Sigmoid colon (tissue), 7 donors: ENCODE measurements around the gene SUSD4. TPM values are rescaled to one million over a fixed set of nuclear protein-coding genes. Genes with fewer than 3 reads are reported as not detected.

Source experiments
- DNase-seq: peaks from one replicate; pipeline ENCODE4 v3.0.0-alpha.2; 2019
- H3K27ac ChIP-seq, 4 donors: fragments of 200-600 bp; sonication (generic); one replicate each; pipeline ENCODE4 v1.5.1; 2016 to 2019; ENCODE audit warnings: mild to moderate bottlenecking in 1 of 4
- H3K27me3 ChIP-seq, 3 donors: fragments of 200-600 bp; sonication (generic); one replicate each; pipeline ENCODE4 v1.5.1; 2019; ENCODE audit warnings: mild to moderate bottlenecking in 1 of 3
- H3K36me3 ChIP-seq, 4 donors: fragments of 200-600 bp; sonication (generic); one replicate each; pipeline ENCODE4 v1.5.1; 2016 to 2019
- H3K4me1 ChIP-seq, 4 donors: fragments of 200-600 bp; sonication (generic); one replicate each; pipeline ENCODE4 v1.5.1; 2017 to 2019
- H3K4me3 ChIP-seq, 4 donors: fragments of 200-600 bp; sonication (generic); one replicate each; pipeline ENCODE4 v1.5.1; 2017 to 2019; ENCODE audit warnings: mild to moderate bottlenecking in 2 of 4, moderate library complexity in 1 of 4
- H3K9me3 ChIP-seq, 4 donors: fragments of 200-600 bp in 3 of 4; sonication (generic) in 3 of 4; one replicate each; pipeline versions ENCODE4 v1.5.1 to v1.6.1; 2013 to 2019
- EP300 ChIP-seq, 4 donors: sonication (generic); formaldehyde crosslinking; IDR thresholded peaks; one replicate each; pipeline ENCODE4 v1.6.1; 2017; ENCODE audit warnings: antibody characterized with exemption in 4 of 4
- POLR2A ChIP-seq, 2 donors: fragments of 450-650 bp; IDR thresholded peaks; one replicate each; pipeline ENCODE4 v1.6.1; 2016; ENCODE audit warnings: antibody characterized with exemption in 2 of 2, mild to moderate bottlenecking in 2 of 2, moderate library complexity in 2 of 2
- POLR2AphosphoS5 ChIP-seq, 4 donors: sonication (generic); formaldehyde crosslinking; IDR thresholded peaks; one replicate each; pipeline ENCODE4 v1.6.1; 2017; ENCODE audit warnings: antibody characterized with exemption in 4 of 4
- WGBS, 2 donors: extraction: QIAGEN DNeasy Blood & Tissue Kit; methylation state at CpG; one replicate each; pipeline ENCODE4 v1.1.7; 2013; 5-methylcytosine and 5-hydroxymethylcytosine counted together
- intact Hi-C: fragments of 100-400 bp; cut with DNase I; formaldehyde crosslinking; loops from one replicate; pipeline ENCODE4 v1.15.1; 2023
- polyA plus RNA-seq, 3 donors: library from polyadenylated mRNA; stranded (reverse); fragments of 200-250 nt; gene quantifications; one replicate each; pipeline ENCODE4 v1.2.3, GENCODE V29; 2013
- total RNA-seq, 4 donors: library from RNA; depleted of rRNA; stranded (reverse); fragments of >200 nt; gene quantifications; one replicate each; pipeline ENCODE4 v1.1.0, GENCODE V29; 2016
- TF ChIP-seq, protein P1 (sequence below), 4 experiments: fragments of 450-650 bp in 3 of 4; fragments of 200-600 bp in 1 of 4; IDR thresholded peaks; one replicate each; pipeline ENCODE4 v1.5.1; 2016 to 2019; ENCODE audit warnings: antibody characterized with exemption in 4 of 4, mild to moderate bottlenecking in 3 of 4, moderate library complexity in 2 of 4
- donor health status: healthy with polysubstance abuse.
- donor health status: Bipolar disorder and iron deficiency.
- donor health status: healthy.

Gene SUSD4
- total and polyA plus RNA-seq, 7 donors = 0.57 to 3.9 (median 0.82) TPM; not detected in 1

DNA sequence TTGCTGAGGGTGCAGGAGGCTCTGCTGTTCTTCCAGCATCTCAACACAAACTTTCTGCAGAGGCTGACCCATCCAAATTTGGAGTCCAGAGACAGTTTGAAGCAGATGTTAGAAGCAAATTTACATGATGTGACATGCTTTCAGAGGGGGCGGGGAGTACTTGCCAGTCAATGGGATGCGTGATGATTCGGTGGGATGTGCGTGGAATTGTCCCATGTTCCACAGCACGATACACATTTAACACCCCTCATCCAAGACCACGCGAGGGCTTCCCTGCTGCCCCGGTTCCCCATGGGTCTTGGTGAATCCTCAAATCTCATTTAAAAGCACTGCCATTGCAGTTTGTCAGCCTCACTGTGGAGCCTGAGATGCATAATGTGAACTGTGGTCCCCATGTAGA lies 142.3 kb downstream of the SUSD4 start:
- H3K4me1 ChIP-seq = no peaks in the 10 kb centered on the region
- WGBS, 2 donors = 92 to 96% methylated on average over 8 of the region's 8 CpGs
- intact Hi-C loops = no loop called here
- no peak for DNase-seq
- TF ChIP-seq EP300 (IDR thresholded peaks at IDR 0.05) (no peak), POLR2AphosphoS5 (IDR thresholded peaks at IDR 0.05) (no peak), POLR2A (IDR thresholded peaks at IDR 0.05) (no peak)
- TF ChIP-seq, protein P1, sequence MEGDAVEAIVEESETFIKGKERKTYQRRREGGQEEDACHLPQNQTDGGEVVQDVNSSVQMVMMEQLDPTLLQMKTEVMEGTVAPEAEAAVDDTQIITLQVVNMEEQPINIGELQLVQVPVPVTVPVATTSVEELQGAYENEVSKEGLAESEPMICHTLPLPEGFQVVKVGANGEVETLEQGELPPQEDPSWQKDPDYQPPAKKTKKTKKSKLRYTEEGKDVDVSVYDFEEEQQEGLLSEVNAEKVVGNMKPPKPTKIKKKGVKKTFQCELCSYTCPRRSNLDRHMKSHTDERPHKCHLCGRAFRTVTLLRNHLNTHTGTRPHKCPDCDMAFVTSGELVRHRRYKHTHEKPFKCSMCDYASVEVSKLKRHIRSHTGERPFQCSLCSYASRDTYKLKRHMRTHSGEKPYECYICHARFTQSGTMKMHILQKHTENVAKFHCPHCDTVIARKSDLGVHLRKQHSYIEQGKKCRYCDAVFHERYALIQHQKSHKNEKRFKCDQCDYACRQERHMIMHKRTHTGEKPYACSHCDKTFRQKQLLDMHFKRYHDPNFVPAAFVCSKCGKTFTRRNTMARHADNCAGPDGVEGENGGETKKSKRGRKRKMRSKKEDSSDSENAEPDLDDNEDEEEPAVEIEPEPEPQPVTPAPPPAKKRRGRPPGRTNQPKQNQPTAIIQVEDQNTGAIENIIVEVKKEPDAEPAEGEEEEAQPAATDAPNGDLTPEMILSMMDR (IDR thresholded peaks at IDR 0.05) = no peak
- no peaks in the 10 kb centered on the region for H3K36me3 ChIP-seq
- no peak overlapping the region for H3K27ac ChIP-seq
- no peaks in the 10 kb centered on the region for H3K27me3 ChIP-seq
- H3K9me3 ChIP-seq = peaks cover 0 to 3% (median 0%) of the 10 kb centered on the region in 4 donors
- H3K4me3 ChIP-seq = no peak overlapping the region

DNA sequence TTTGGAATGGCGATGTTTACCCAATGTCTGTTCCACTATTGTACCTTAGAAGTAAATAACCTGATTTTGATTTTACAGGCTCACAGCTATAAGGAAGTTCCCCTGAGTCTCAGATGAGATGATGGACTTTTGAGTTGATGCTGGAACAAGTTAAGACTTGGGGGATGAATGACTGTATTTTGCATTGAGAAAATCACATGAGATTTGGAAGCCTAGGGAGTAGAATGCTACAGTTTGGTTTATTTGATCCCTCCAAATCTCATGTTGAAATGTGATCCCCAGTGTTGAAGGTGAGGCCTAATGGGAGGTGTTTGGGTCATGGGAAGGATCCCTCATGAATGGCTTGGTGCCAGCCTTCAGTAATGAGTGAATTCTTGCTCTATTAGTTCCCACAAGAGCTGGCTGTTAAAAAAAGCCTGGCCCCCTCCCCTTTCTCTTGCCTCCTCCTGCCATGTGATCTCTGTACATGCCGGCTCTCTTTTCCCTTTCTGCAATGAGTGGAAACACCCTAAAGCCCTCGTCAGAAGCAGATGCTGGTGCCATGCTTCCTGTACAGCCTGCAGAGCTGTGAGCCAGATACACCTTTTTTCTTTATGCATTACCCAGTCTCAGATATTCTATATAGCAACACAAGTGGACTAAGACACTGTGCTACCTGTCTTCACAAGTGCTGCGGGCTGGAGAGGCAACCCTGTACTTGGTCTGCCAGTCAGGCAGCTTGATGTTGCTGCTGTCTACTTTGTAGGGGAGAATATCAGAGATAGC lies 143.9 kb downstream of the SUSD4 start:
- no peak overlapping the region for H3K27ac ChIP-seq
- no peak for TF ChIP-seq POLR2A (IDR thresholded peaks at IDR 0.05)
- no peak for TF ChIP-seq EP300 (IDR thresholded peaks at IDR 0.05)
- TF ChIP-seq, protein P1 (IDR thresholded peaks at IDR 0.05) = no peak
- no peak for TF ChIP-seq POLR2AphosphoS5 (IDR thresholded peaks at IDR 0.05)
- 83 to 90% methylated on average over 4 of the region's 4 CpGs for WGBS, 2 donors
- intact Hi-C loops = no loop called here
- no peaks in the 10 kb centered on the region for H3K27me3 ChIP-seq
- H3K9me3 ChIP-seq = peaks cover 0 to 3% (median 0%) of the 10 kb centered on the region in 4 donors
- no peak for DNase-seq
- no peaks in the 10 kb centered on the region for H3K36me3 ChIP-seq
- H3K4me1 ChIP-seq = no peaks in the 10 kb centered on the region
- H3K4me3 ChIP-seq = no peak overlapping the region

DNA sequence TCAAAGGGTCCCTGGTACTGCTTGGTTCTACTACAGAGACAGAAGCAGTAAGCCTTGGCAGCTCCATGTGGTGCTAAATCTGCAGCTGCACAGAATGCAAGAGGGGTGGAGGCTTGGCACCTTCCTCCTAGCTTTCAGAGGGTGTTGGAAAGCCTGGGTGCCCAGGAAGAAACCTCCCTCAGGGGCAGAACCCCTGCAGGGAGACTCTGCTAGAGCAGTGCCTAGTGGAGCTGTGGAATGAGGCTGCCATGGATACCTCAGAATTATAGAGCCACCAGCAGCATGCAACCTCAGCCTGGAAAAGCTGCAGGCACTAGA lies 144.7 kb downstream of the SUSD4 start:
- Histone ChIP-seq H3K36me3 (no peaks in the 10 kb centered on the region), H3K27ac (no peak overlapping the region), H3K4me3 (no peak overlapping the region), H3K27me3 (no peaks in the 10 kb centered on the region), H3K4me1 (no peaks in the 10 kb centered on the region), H3K9me3 (peaks cover 0 to 3% (median 0%) of the 10 kb centered on the region in 4 donors)
- intact Hi-C loops = no loop called here
- TF ChIP-seq EP300 (IDR thresholded peaks at IDR 0.05) (no peak), POLR2A (IDR thresholded peaks at IDR 0.05) (no peak), POLR2AphosphoS5 (IDR thresholded peaks at IDR 0.05) (no peak)
- TF ChIP-seq, protein P1 (IDR thresholded peaks at IDR 0.05) = no peak
- DNase-seq = no peak

DNA sequence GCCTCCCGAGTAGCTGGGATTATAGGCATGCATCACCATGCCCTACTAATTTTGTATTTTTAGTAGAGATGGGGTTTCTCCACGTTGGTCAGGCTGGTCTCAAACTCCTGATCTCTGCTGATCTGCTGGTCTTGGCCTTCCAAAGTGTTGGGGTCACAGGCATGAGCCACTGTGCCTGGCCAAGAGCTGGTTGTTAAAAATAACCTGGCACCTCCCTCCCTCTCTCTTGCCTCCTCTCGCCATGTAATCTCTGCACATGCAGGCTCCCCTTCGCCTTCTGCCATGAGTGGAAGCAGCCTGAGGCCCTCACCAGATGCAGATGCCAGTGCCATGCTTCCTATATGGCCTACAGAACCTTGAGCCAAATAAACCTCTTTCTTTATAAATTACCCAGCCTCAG lies 146.2 kb downstream of the SUSD4 start:
- H3K4me1 ChIP-seq = no peaks in the 10 kb centered on the region
- H3K27me3 ChIP-seq = no peaks in the 10 kb centered on the region
- no peaks in the 10 kb centered on the region for H3K36me3 ChIP-seq
- H3K9me3 ChIP-seq = peaks cover 0 to 3% (median 0%) of the 10 kb centered on the region in 4 donors
- no peak for DNase-seq
- no peak overlapping the region for H3K27ac ChIP-seq
- H3K4me3 ChIP-seq = no peak overlapping the region
- intact Hi-C loops = no loop called here
- 86 to 90% methylated on average over 4 of the region's 4 CpGs for WGBS, 2 donors
- TF ChIP-seq POLR2A (IDR thresholded peaks at IDR 0.05) (no peak), POLR2AphosphoS5 (IDR thresholded peaks at IDR 0.05) (no peak), EP300 (IDR thresholded peaks at IDR 0.05) (no peak)
- TF ChIP-seq, protein P1 (IDR thresholded peaks at IDR 0.05) = no peak
